Caco-2 (cell line): Measurements from ENCODE around the gene HSPG2. TPM values are rescaled to one million over a fixed set of nuclear protein-coding genes. Genes with fewer than 3 reads are reported as not detected.

ENCODE experiments used
- BruUV-seq: library from RNA; stranded (reverse); fragments of 400-500 nt; replicated peaks from 2 replicates; lab custom pipeline; 2021; lab: Mats Ljungman, UMichigan
- CTCF ChIA-PET: fragments of 300-600 bp; sonication (Branson Sonifier 250); formaldehyde crosslinking; loops from one replicate; lab custom pipeline; 2022; ENCODE audit warnings: antibody characterized with exemption; lab: Charles Lee
- POLR2A ChIA-PET: fragments of 300-600 bp; sonication (Branson Sonifier 250); formaldehyde crosslinking; loops from one replicate; lab custom pipeline; 2022; ENCODE audit warnings: antibody characterized with exemption; lab: Charles Lee
- DNase-seq, 2 experiments: peaks; one replicate each; pipeline versions ENCODE4 v3.0.0 to v3.0.0-alpha.2; 2020 to 2022
- H3K27me3 ChIP-seq: replicated peaks from 2 replicates; pipeline ENCODE4 v1.6.0; 2011; ENCODE audit warnings: low read length; ENCODE audit not compliant: control insufficient read depth, insufficient read depth
- H3K36me3 ChIP-seq: 2 replicates; pipeline ENCODE4 v1.5.1; 2011; ENCODE audit warnings: low read length; ENCODE audit not compliant: control insufficient read depth, insufficient read depth
- H3K4me1 ChIP-seq: fragments of 250-450 bp; sonication (Bioruptor Pico); 2 replicates; pipeline ENCODE4 v1.5.1; 2020; ENCODE audit warnings: mild to moderate bottlenecking
- H3K4me3 ChIP-seq: 2 replicates; pipeline ENCODE4 v1.5.1; 2011; ENCODE audit warnings: low read depth, mild to moderate bottlenecking, control low read depth, low read length
- H3K9me3 ChIP-seq: fragments of 250-450 bp; sonication (Bioruptor Pico); 2 replicates; pipeline ENCODE4 v1.5.1; 2020; ENCODE audit warnings: mild to moderate bottlenecking, moderate library complexity
- H3K27ac Mint-ChIP-seq: one replicate; pipeline ENCODE4 v1.8.0; 2022; ENCODE audit warnings: mixed read lengths; ENCODE audit not compliant: unreplicated experiment
- H3K27me3 Mint-ChIP-seq: one replicate; pipeline ENCODE4 v1.8.0; 2022; ENCODE audit warnings: mixed read lengths; ENCODE audit not compliant: insufficient read depth, unreplicated experiment
- H3K36me3 Mint-ChIP-seq: one replicate; pipeline ENCODE4 v1.8.0; 2022; ENCODE audit warnings: mild to moderate bottlenecking, mixed read lengths; ENCODE audit not compliant: insufficient read depth, unreplicated experiment
- H3K4me1 Mint-ChIP-seq: one replicate; pipeline ENCODE4 v1.8.0; 2022; ENCODE audit warnings: low read depth, mixed read lengths; ENCODE audit not compliant: unreplicated experiment
- H3K4me3 Mint-ChIP-seq: one replicate; pipeline ENCODE4 v1.8.0; 2022; ENCODE audit warnings: mild to moderate bottlenecking, moderate library complexity, mixed read lengths; ENCODE audit not compliant: unreplicated experiment
- H3K9me3 Mint-ChIP-seq: one replicate; pipeline ENCODE4 v1.8.0; 2022; ENCODE audit warnings: mixed read lengths; ENCODE audit not compliant: unreplicated experiment
- CTCF ChIP-seq, 2 experiments: fragments of 200-600 bp in 1 of 2; IDR thresholded peaks; 1 replicate in 1 of 2; 2 replicates in 1 of 2; pipeline versions ENCODE4 v1.5.1 to v1.8.0; 2011 to 2022; ENCODE audit warnings: antibody characterized with exemption in 1 of 2, control low read depth in 1 of 2, inconsistent platforms in 1 of 2, low read depth in 1 of 2, low read length in 1 of 2, mild to moderate bottlenecking in 1 of 2, moderate library complexity in 1 of 2; ENCODE audit not compliant: insufficient read depth in 1 of 2, severe bottlenecking in 1 of 2, unreplicated experiment in 1 of 2
- intact Hi-C: fragments of 100-400 bp; cut with micrococcal nuclease; formaldehyde crosslinking; loops from one replicate; pipeline ENCODE4 v1.10.0; 2022; ENCODE audit not compliant: unreplicated experiment
- total RNA-seq: library from RNA; stranded (reverse); gene quantifications from 2 replicates; pipeline ENCODE4 v1.2.3, GENCODE V29; 2022

Gene HSPG2
- total RNA-seq, 1 experiment from 2014 or later = 237 TPM

- Histone ChIP-seq H3K4me3 (no peak overlapping the region), H3K4me1 (no peaks in the 10 kb centered on the region), H3K9me3 (no peaks in the 10 kb centered on the region), H3K36me3 (peaks cover 5% of the 10 kb centered on the region), H3K27me3 (no peaks in the 10 kb centered on the region)
- Mint-ChIP-seq H3K9me3 (no peaks in the 10 kb centered on the region), H3K4me1 (peaks cover 6% of the 10 kb centered on the region), H3K4me3 (no peak overlapping the region), H3K36me3 (peaks cover 78% of the 10 kb centered on the region), H3K27ac (no peak overlapping the region), H3K27me3 (no peaks in the 10 kb centered on the region)
- ChIA-PET CTCF (no interaction called here), POLR2A (interaction anchor here (0.5 kb wide), 1 partner anchor 36 kb away, joined by 3 read pairs; no protein-coding TSS in a partner anchor)
- no peak for TF ChIP-seq CTCF (IDR thresholded peaks at IDR 0.05; ENCODE audit: insufficient read depth in 1 of 2, low read depth in 1 of 2, low read length in 1 of 2, severe bottlenecking in 1 of 2, unreplicated experiment in 1 of 2)
- BruUV-seq = no TSS peak
- DNase-seq = no peak
- intact Hi-C loops = no loop called here
These were observed 71.5 kb downstream of the HSPG2 start for GRCh38 chr1:21865609-21865942.

DNA sequence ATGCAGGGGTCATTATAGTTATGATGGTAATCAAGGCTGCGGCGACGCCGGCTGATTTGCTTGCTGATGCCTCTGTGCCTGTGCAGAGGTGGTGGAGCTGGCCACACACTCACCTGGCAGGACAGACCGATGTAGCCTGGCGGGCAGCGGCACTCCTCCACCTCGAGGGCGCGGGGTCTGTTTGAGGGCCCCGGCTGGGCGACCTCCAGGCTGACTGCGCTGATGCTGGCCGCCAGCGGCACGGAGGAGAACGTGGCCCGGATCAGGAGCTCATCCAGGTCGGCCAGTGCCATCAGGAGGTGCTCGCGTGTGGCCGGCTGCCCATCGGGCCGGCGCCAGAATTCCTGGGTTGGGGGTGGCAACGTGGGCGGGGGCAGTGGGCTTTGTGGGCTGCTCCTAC lies 72.4 kb downstream of the HSPG2 start:
- POLR2A ChIA-PET = no interaction called here
- H3K36me3 Mint-ChIP-seq = peaks cover 78% of the 10 kb centered on the region
- H3K4me1 ChIP-seq = no peaks in the 10 kb centered on the region
- H3K9me3 ChIP-seq = no peaks in the 10 kb centered on the region
- intact Hi-C loops = no loop called here
- no peak overlapping the region for H3K27ac Mint-ChIP-seq
- H3K4me1 Mint-ChIP-seq = peaks cover 6% of the 10 kb centered on the region
- CTCF ChIA-PET = interaction anchor here (0.7 kb wide), 1 partner anchor 93 kb away, joined by 3 read pairs; no protein-coding TSS in a partner anchor
- H3K4me3 Mint-ChIP-seq = no peak overlapping the region
- peaks cover 7% of the 10 kb centered on the region for H3K36me3 ChIP-seq
- no peaks in the 10 kb centered on the region for H3K9me3 Mint-ChIP-seq
- H3K4me3 ChIP-seq = no peak overlapping the region
- H3K27me3 Mint-ChIP-seq = no peaks in the 10 kb centered on the region
- no TSS peak for BruUV-seq
- DNase-seq = no peak
- no peaks in the 10 kb centered on the region for H3K27me3 ChIP-seq
- no peak for TF ChIP-seq CTCF (IDR thresholded peaks at IDR 0.05; ENCODE audit: insufficient read depth in 1 of 2, low read depth in 1 of 2, low read length in 1 of 2, severe bottlenecking in 1 of 2, unreplicated experiment in 1 of 2)

DNA sequence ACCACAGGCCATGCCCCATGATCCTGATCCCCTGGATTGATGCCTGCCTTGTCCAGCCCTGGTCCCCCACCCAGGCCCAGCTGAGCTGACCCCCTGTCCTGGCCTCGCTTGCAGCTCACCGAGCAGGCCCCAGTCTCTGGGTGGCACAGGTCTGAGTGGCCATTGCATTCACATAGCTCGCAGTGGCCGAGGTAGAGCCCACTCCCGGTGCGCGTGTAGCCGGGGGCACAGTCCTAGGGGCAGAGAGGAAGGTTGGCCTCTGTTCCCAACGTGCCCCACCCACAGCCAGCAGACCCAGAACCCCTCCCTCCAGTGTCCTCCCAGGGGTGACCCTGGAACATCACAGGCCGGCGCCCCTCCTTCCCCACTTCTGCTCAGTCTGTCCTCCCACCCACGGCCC lies 73.1 kb downstream of the HSPG2 start:
- CTCF ChIA-PET = no interaction called here

More for the DNA sequence above, 73.1 kb downstream of the HSPG2 start:
- Mint-ChIP-seq H3K9me3 (no peaks in the 10 kb centered on the region), H3K4me3 (no peak overlapping the region), H3K27me3 (no peaks in the 10 kb centered on the region), H3K36me3 (peaks cover 80% of the 10 kb centered on the region), H3K4me1 (peaks cover under 1% of the 10 kb centered on the region), H3K27ac (no peak overlapping the region)
- DNase-seq = no peak
- H3K4me3 ChIP-seq = no peak overlapping the region
- H3K9me3 ChIP-seq = no peaks in the 10 kb centered on the region
- POLR2A ChIA-PET = no interaction called here
- no peak for TF ChIP-seq CTCF (IDR thresholded peaks at IDR 0.05; ENCODE audit: insufficient read depth in 1 of 2, low read depth in 1 of 2, low read length in 1 of 2, severe bottlenecking in 1 of 2, unreplicated experiment in 1 of 2)
- no TSS peak for BruUV-seq
- no peaks in the 10 kb centered on the region for H3K27me3 ChIP-seq
- H3K36me3 ChIP-seq = peaks cover 7% of the 10 kb centered on the region
- H3K4me1 ChIP-seq = no peaks in the 10 kb centered on the region
- intact Hi-C loops = no loop called here
